ENCODE measurements around the gene ITK.

- TF ChIP-seq CTCF (conservative IDR thresholded peaks at IDR 0.05 in 1 of 2, IDR thresholded peaks at IDR 0.05 in 1 of 2; ENCODE audit: extremely low read depth in 1 of 2, insufficient read depth in 1 of 2, low read depth in 1 of 2, low read length in 2 of 2), result no peak
- TF ChIP-seq EZH2 (IDR thresholded peaks at IDR 0.05; ENCODE audit: borderline replicate concordance, low read length), result no peak
These were observed 8.6 kb downstream of the ITK start for GRCh38 chr5:157189223-157189622.
